GM23248 (cell line): ENCODE data around the gene SDR42E2. TPM values are rescaled to one million over a fixed set of nuclear protein-coding genes. Genes with fewer than 3 reads are reported as not detected.

Source experiments
- DNase-seq: peaks from one replicate; pipeline ENCODE4 v3.0.0-alpha.2; 2015
- H2AFZ ChIP-seq: fragments of 200-600 bp; sonication (generic); 2 replicates; pipeline ENCODE4 v1.6.1; 2016; ENCODE audit warnings: antibody characterized with exemption
- H3F3A ChIP-seq: fragments of 200-600 bp; sonication (generic); 2 replicates; pipeline ENCODE4 v1.6.1; 2016; ENCODE audit warnings: mild to moderate bottlenecking, antibody characterized with exemption, mixed run types; ENCODE audit not compliant: insufficient read depth
- H3K27ac ChIP-seq: fragments of 200-600 bp; sonication (generic); 2 replicates; pipeline ENCODE4 v1.5.1; 2016; ENCODE audit warnings: mild to moderate bottlenecking
- H3K27me3 ChIP-seq: fragments of 200-600 bp; sonication (generic); replicated peaks from 2 replicates; pipeline ENCODE4 v1.6.1; 2016; ENCODE audit warnings: mild to moderate bottlenecking; ENCODE audit not compliant: insufficient read depth
- H3K36me3 ChIP-seq: fragments of 200-600 bp; sonication (generic); 2 replicates; pipeline ENCODE4 v1.6.1; 2016; ENCODE audit warnings: low read depth, mild to moderate bottlenecking
- H3K4me1 ChIP-seq: fragments of 200-600 bp; sonication (generic); 2 replicates; pipeline ENCODE4 v1.6.1; 2016; ENCODE audit warnings: mild to moderate bottlenecking; ENCODE audit not compliant: insufficient read depth
- H3K4me2 ChIP-seq: fragments of 200-600 bp; sonication (generic); one replicate; pipeline ENCODE4 v1.6.1; 2016; ENCODE audit warnings: mild to moderate bottlenecking; ENCODE audit not compliant: unreplicated experiment
- H3K4me3 ChIP-seq: fragments of 200-600 bp; sonication (generic); 2 replicates; pipeline ENCODE4 v1.5.1; 2016; ENCODE audit warnings: mild to moderate bottlenecking
- H3K79me2 ChIP-seq: fragments of 200-600 bp; sonication (generic); 2 replicates; pipeline ENCODE4 v1.6.1; 2016; ENCODE audit warnings: mild to moderate bottlenecking; ENCODE audit not compliant: insufficient read depth
- H3K9ac ChIP-seq: fragments of 200-600 bp; sonication (generic); 2 replicates; pipeline ENCODE4 v1.6.1; 2016; ENCODE audit warnings: mild to moderate bottlenecking
- H3K9me2 ChIP-seq: fragments of 200-600 bp; sonication (generic); 2 replicates; pipeline ENCODE4 v1.6.1; 2016; ENCODE audit warnings: mixed run types, mild to moderate bottlenecking, moderate library complexity; ENCODE audit not compliant: insufficient read depth
- H3K9me3 ChIP-seq: fragments of 200-600 bp; sonication (generic); one replicate; pipeline ENCODE4 v1.6.1; 2017; ENCODE audit warnings: low read depth
- H4K20me1 ChIP-seq: fragments of 200-600 bp; sonication (generic); 2 replicates; pipeline ENCODE4 v1.6.0; 2016; ENCODE audit not compliant: insufficient read depth
- EZH2 ChIP-seq: fragments of 200-600 bp; sonication (generic); IDR thresholded peaks from 2 replicates; pipeline ENCODE4 v1.6.1; 2018; ENCODE audit warnings: antibody characterized with exemption, mild to moderate bottlenecking; ENCODE audit not compliant: insufficient read depth, poor library complexity, severe bottlenecking
- EZH2phosphoT487 ChIP-seq: fragments of 200-600 bp; sonication (generic); IDR thresholded peaks from 2 replicates; pipeline ENCODE4 v1.6.1; 2018; ENCODE audit warnings: antibody characterized with exemption, moderate library complexity, mild to moderate bottlenecking, low read depth; ENCODE audit not compliant: insufficient read depth
- WGBS, 2 experiments: methylation state at CpG; one replicate each; pipeline ENCODE4 v1.1.6; 2015 to 2017; ENCODE audit warnings: low lambda C conversion rate in 2 of 2, low coverage in 1 of 2; ENCODE audit errors: missing lambda C conversion rate in 2 of 2; 5-methylcytosine and 5-hydroxymethylcytosine counted together
- in situ Hi-C: fragments of 300-500 bp; cut with MboI; formaldehyde crosslinking; loops from 2 replicates; pipeline ENCODE4 v1.15.0; 2020
- polyA plus RNA-seq: library from polyadenylated mRNA; unstranded; fragments of >200 nt; fragmentation: Nextera tagmentation; extraction: Ambion mirVana; gene quantifications from 2 replicates; pipeline ENCODE4 v1.2.1, GENCODE V29; 2016
- total RNA-seq: library from RNA; depleted of rRNA; stranded (reverse); fragments of >200 nt; shearing (Covaris generic); gene quantifications from 2 replicates; pipeline ENCODE4 v1.2.3, GENCODE V29; 2014

Gene SDR42E2
- total and polyA plus RNA-seq, 2 experiments from 2014 or later = not detected

DNA sequence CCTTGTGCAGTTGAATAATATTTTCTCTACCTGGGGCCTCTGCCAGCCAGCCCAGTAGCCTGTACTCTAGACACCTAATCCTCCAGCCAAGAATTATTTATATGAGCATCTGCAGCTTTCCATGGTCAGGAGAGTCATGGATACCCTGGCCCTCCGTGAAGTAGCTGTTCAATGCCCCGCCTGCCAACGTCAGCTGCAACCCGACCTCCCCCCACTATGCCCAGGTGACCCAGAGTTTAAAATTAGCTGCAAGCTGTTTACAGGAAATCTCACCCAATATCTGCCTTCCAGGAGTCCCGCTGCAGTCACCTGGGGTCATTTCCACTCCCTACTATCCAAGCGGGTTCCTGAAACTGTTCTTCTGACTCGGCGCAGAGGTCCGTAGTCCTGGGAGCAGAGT lies 12.3 kb downstream of the SDR42E2 start:
- TF ChIP-seq EZH2 (no peak), EZH2phosphoT487 (no peak)
- H3K9me2 ChIP-seq = no peaks in the 10 kb centered on the region
- no peak overlapping the region for H3K4me2 ChIP-seq
- no peaks in the 10 kb centered on the region for H3K9me3 ChIP-seq
- no peaks in the 10 kb centered on the region for H3K4me1 ChIP-seq
- no peaks in the 10 kb centered on the region; the same call in 1 of the 2 replicates for H3K27me3 ChIP-seq
- DNase-seq = no peak
- H3K79me2 ChIP-seq = no peaks in the 10 kb centered on the region
- no peaks in the 10 kb centered on the region for H3F3A ChIP-seq
- no peak overlapping the region for H3K9ac ChIP-seq
- no peak overlapping the region for H2AFZ ChIP-seq
- 58 to 64% methylated on average over 9 of the region's 9 CpGs for WGBS, 2 experiments
- H3K36me3 ChIP-seq = no peaks in the 10 kb centered on the region
- H3K4me3 ChIP-seq = no peak overlapping the region
- H3K27ac ChIP-seq = no peak overlapping the region
- no peaks in the 10 kb centered on the region for H4K20me1 ChIP-seq
- in situ Hi-C loops = no loop called here

DNA sequence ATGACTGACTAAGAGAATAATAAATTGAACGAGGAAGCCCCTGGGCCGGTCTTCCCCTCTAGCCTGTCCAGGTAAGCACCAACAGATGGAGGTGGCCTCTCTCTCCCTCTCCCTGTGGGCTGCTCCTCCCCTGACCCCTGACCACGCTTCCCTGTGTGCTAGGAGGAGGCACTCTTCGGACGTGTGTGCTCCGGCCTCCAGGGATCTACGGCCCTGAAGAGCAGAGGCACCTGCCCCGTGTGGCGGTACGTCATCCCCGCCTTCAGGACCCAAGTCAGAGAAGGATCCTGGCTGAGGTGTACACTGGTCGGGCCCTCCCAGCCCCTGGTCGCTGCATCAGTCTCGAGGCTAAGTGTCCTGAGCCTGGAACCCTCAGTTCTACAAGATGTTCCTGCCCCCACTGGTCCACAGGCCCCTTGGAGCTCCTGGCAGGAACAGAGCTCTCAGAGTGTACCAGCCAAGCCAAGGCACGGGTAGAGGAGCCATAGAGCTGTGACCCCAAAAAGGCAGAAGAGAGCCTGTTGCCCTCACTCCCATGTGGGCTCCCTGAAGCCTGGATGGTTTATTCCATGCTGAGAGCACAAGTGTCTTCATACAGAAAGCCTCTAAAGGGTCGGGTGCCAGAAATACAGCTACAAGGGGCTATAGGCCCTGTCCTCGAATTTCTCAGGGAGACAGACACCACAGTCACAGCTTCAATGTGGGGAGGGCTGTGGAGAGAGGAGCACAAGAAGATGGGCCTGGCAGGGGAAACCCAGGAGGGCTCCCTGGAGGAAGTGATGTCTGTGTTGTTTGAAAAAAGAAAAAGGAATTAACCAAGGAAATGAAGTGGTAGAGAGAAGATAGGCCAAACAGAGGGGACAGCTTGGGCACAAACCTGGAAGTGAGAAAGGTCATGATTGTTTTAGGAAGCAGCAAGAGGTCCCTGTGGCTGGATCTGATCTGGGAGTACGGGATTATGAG lies 15.9 kb downstream of the SDR42E2 start:
- no peak overlapping the region for H2AFZ ChIP-seq
- no peak for DNase-seq
- H3K4me1 ChIP-seq = no peaks in the 10 kb centered on the region
- H3K4me3 ChIP-seq = no peak overlapping the region
- no peaks in the 10 kb centered on the region for H3K9me3 ChIP-seq
- H4K20me1 ChIP-seq = no peaks in the 10 kb centered on the region
- no peaks in the 10 kb centered on the region for H3F3A ChIP-seq
- H3K4me2 ChIP-seq = no peak overlapping the region
- H3K27me3 ChIP-seq = no peaks in the 10 kb centered on the region; the same call in 1 of the 2 replicates
- TF ChIP-seq EZH2 (no peak), EZH2phosphoT487 (no peak)
- in situ Hi-C loops = no loop called here
- 61 to 69% methylated on average over 18 of the region's 18 CpGs for WGBS, 2 experiments
- no peaks in the 10 kb centered on the region for H3K9me2 ChIP-seq
- H3K36me3 ChIP-seq = no peaks in the 10 kb centered on the region
- H3K27ac ChIP-seq = no peak overlapping the region
- no peak overlapping the region for H3K9ac ChIP-seq
- no peaks in the 10 kb centered on the region for H3K79me2 ChIP-seq

DNA sequence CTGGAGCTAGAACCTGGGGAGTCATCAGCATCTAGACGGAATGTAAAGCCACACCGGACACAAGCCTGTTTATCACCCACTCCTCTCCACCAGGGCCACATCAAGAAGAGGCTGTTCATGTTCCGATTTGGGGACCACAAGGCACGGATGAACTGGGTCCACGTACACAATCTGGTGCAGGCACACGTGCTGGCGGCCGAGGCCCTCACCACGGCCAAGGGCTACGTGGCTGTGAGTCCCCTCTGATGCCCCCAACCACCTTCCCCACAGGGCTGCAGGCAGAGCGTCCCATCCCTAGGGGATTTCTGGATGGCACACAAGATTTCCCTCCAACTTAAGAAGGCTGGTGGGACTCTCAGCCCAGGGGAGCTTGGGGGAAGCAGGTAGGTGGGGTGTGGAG lies 19.1 kb downstream of the SDR42E2 start:
- 64 to 75% methylated on average over 8 to 11 of the region's 11 CpGs for WGBS, 2 experiments
- Histone ChIP-seq H2AFZ (no peak overlapping the region), H3F3A (no peaks in the 10 kb centered on the region), H3K9me2 (no peaks in the 10 kb centered on the region), H3K27ac (no peak overlapping the region), H3K4me2 (no peak overlapping the region), H3K79me2 (no peaks in the 10 kb centered on the region), H3K9ac (no peak overlapping the region), H3K9me3 (no peaks in the 10 kb centered on the region), H3K4me3 (no peak overlapping the region), H3K4me1 (no peaks in the 10 kb centered on the region), H3K36me3 (no peaks in the 10 kb centered on the region), H3K27me3 (no peaks in the 10 kb centered on the region; the same call in 1 of the 2 replicates), H4K20me1 (no peaks in the 10 kb centered on the region)
- in situ Hi-C loops = loop anchor here (5.0 kb wide), 1 partner anchor 179 kb away; the partner anchor contains the start of gene PDZD9
- no peak for DNase-seq
- TF ChIP-seq EZH2phosphoT487 (no peak), EZH2 (no peak)

- no peaks in the 10 kb centered on the region; the same call in 1 of the 2 replicates for H3K27me3 ChIP-seq
- H2AFZ ChIP-seq = no peak overlapping the region
- H3K9me3 ChIP-seq = no peaks in the 10 kb centered on the region
- no peaks in the 10 kb centered on the region for H3K79me2 ChIP-seq
- WGBS, 2 experiments = 50 to 57% methylated on average over 7 of the region's 7 CpGs
- H3K36me3 ChIP-seq = no peaks in the 10 kb centered on the region
- no peak overlapping the region for H3K27ac ChIP-seq
- no peaks in the 10 kb centered on the region for H4K20me1 ChIP-seq
- in situ Hi-C loops = loop anchor here (5.0 kb wide), 1 partner anchor 180 kb away; the partner anchor contains the start of gene PDZD9
- no peaks in the 10 kb centered on the region for H3K4me1 ChIP-seq
- no peaks in the 10 kb centered on the region for H3K9me2 ChIP-seq
- no peaks in the 10 kb centered on the region for H3F3A ChIP-seq
- no peak overlapping the region for H3K4me3 ChIP-seq
- DNase-seq = no peak
- no peak overlapping the region for H3K9ac ChIP-seq
- TF ChIP-seq EZH2phosphoT487 (no peak), EZH2 (no peak)
- no peak overlapping the region for H3K4me2 ChIP-seq
Measured at GRCh38 chr16:22181843-22182242, 19.5 kb downstream of the SDR42E2 start.
